ENCODE measurements around the gene SLC25A23. TPM values are rescaled to one million over a fixed set of nuclear protein-coding genes. Genes with fewer than 3 reads are reported as not detected.

The SLC25A23 gene
- total RNA-seq, 1 experiment from 2014 or later, result 42.9 TPM

GRCh38 chr19:6491802-6492592 lies 32.4 kb upstream of the SLC25A23 start:
- H4K5ac ChIP-seq (ENCODE audit: insufficient read length, low read depth, low read length), result no peak overlapping the region
- DNase-seq, result no peak
- no peak overlapping the region for H3K14ac ChIP-seq (ENCODE audit: insufficient read depth, low read length)
- no peaks in the 10 kb centered on the region for H4K20me1 ChIP-seq (ENCODE audit: control insufficient read depth, insufficient read depth, insufficient read length)
- Mint-ChIP-seq H3K36me3 (ENCODE audit: insufficient read depth in 1 of 3, low read depth in 3 of 3) (peaks cover 0 to 15% (median 0%) of the 10 kb centered on the region in 3 experiments; a peak in 3 of 7 replicates), H3K27me3 (ENCODE audit: low read depth) (peaks cover 21% of the 10 kb centered on the region), H3K27ac (no peak overlapping the region), H3K4me3 (no peak overlapping the region), H3K9me3 (peaks cover 2 to 3% of the 10 kb centered on the region in 2 experiments; a peak in 1 of 5 replicates), H3K4me1 (no peaks in the 10 kb centered on the region)
- H3K23ac ChIP-seq (ENCODE audit: insufficient read length, low read depth, low read length), result no peak overlapping the region
- no peak overlapping the region for H4K91ac ChIP-seq (ENCODE audit: insufficient read length, low read depth, low read length)
- no peak overlapping the region for H2BK5ac ChIP-seq (ENCODE audit: insufficient read length, low read length)
- H3K23me2 ChIP-seq (ENCODE audit: insufficient read length, low read depth, low read length, poor library complexity, severe bottlenecking), result peaks cover 3% of the 10 kb centered on the region
- no peak overlapping the region for H3K4ac ChIP-seq (ENCODE audit: low read depth, low read length)
- H3K18ac ChIP-seq (ENCODE audit: insufficient read length, low read depth, low read length), result no peak overlapping the region
- H4K8ac ChIP-seq (replicated peaks; ENCODE audit: insufficient read length, low read depth, low read length), result no peak overlapping the region
- no peaks in the 10 kb centered on the region for H3K79me2 ChIP-seq (ENCODE audit: insufficient read depth, low read length)
- no peak overlapping the region for H2AK5ac ChIP-seq (ENCODE audit: insufficient read length, low read length)
- no peak overlapping the region for H3K56ac ChIP-seq (ENCODE audit: insufficient read length, low read depth, low read length)
- H3K27ac ChIP-seq (ENCODE audit: insufficient read length, low read depth, low read length), result no peak overlapping the region
- no peak overlapping the region for H2BK12ac ChIP-seq (ENCODE audit: insufficient read length, low read depth, low read length)
- H3T11ph ChIP-seq (ENCODE audit: low read length), result no peak overlapping the region
- no peaks in the 10 kb centered on the region for H3K79me1 ChIP-seq (ENCODE audit: insufficient read depth, low read depth, low read length, poor library complexity, severe bottlenecking)
- H3K4me2 ChIP-seq (ENCODE audit: insufficient read depth, insufficient read length, low read length), result no peak overlapping the region
- H2BK15ac ChIP-seq (ENCODE audit: low read depth, low read length), result no peak overlapping the region
- no peak overlapping the region for H2AFZ ChIP-seq (ENCODE audit: low read length)
- no peaks in the 10 kb centered on the region for H3K9me3 ChIP-seq (ENCODE audit: control insufficient read depth, low read depth, low read length)
- no peak overlapping the region for H2BK20ac ChIP-seq (ENCODE audit: low read depth, low read length, poor library complexity, severe bottlenecking)
- no peak for TF ChIP-seq CTCF (conservative IDR thresholded peaks at IDR 0.05)
- H3K9ac ChIP-seq (ENCODE audit: extremely low read depth, insufficient read length, low read length), result no peak overlapping the region
- WGBS (ENCODE audit: extremely low coverage, insufficient read length, low lambda C conversion rate), result no CpG with 5 or more reads among the region's 4 CpGs
- H3K27me3 ChIP-seq (ENCODE audit: insufficient read depth, low read length), result no peaks in the 10 kb centered on the region
- H3K4me1 ChIP-seq (ENCODE audit: insufficient read depth, low read length), result no peaks in the 10 kb centered on the region
- no peak overlapping the region for H2BK120ac ChIP-seq (ENCODE audit: low read depth, low read length, poor library complexity, severe bottlenecking)

Measured in H9 (cell line).